Osteocyte (in vitro differentiated cells): ENCODE data around the gene CACNA1C. TPM values are rescaled to one million over a fixed set of nuclear protein-coding genes. Genes with fewer than 3 reads are reported as not detected.

Experiments used
- DNase-seq: peaks from one replicate; pipeline ENCODE4 v3.0.0; 2021; ENCODE audit warnings: mixed read lengths; ENCODE audit not compliant: unreplicated experiment; ENCODE audit errors: extremely low spot score
- H3K27ac Mint-ChIP-seq: one replicate; pipeline ENCODE4 v1.8.0; 2021; ENCODE audit warnings: mild to moderate bottlenecking, mixed read lengths; ENCODE audit not compliant: unreplicated experiment
- H3K27me3 Mint-ChIP-seq: one replicate; pipeline ENCODE4 v1.8.0; 2021; ENCODE audit warnings: mixed read lengths; ENCODE audit not compliant: unreplicated experiment
- H3K36me3 Mint-ChIP-seq: one replicate; pipeline ENCODE4 v1.8.0; 2021; ENCODE audit warnings: mixed read lengths; ENCODE audit not compliant: unreplicated experiment
- H3K4me1 Mint-ChIP-seq: one replicate; pipeline ENCODE4 v1.8.0; 2021; ENCODE audit warnings: mixed read lengths; ENCODE audit not compliant: unreplicated experiment
- H3K4me3 Mint-ChIP-seq: one replicate; pipeline ENCODE4 v1.8.0; 2021; ENCODE audit warnings: mild to moderate bottlenecking, moderate library complexity, mixed read lengths; ENCODE audit not compliant: unreplicated experiment
- H3K9me3 Mint-ChIP-seq: one replicate; pipeline ENCODE4 v1.8.0; 2021; ENCODE audit warnings: mixed read lengths; ENCODE audit not compliant: unreplicated experiment
- CTCF ChIP-seq: fragments of 200-600 bp; sonication (generic); IDR thresholded peaks from 2 replicates; pipeline ENCODE4 v1.5.0; 2021; ENCODE audit warnings: antibody characterized with exemption, mild to moderate bottlenecking, moderate library complexity
- total RNA-seq: library from RNA; stranded (reverse); gene quantifications from 2 replicates; pipeline ENCODE4 v1.2.1, GENCODE V29; 2021

CACNA1C gene
- total RNA-seq, 1 donor from 2014 or later, result 67.4 TPM

- Mint-ChIP-seq H3K36me3 (peaks cover 2% of the 10 kb centered on the region), H3K4me1 (peaks cover 85% of the 10 kb centered on the region), H3K4me3 (no peak overlapping the region), H3K27me3 (no peaks in the 10 kb centered on the region), H3K9me3 (no peaks in the 10 kb centered on the region), H3K27ac (peak overlapping the region; percentile 100)
- DNase-seq, result no peak
- no peak for TF ChIP-seq CTCF
These were observed 282.7 kb downstream of the CACNA1C start for GRCh38 chr12:2335513-2335912.

- H3K27ac Mint-ChIP-seq, result peak overlapping the region; percentile 100
- no peak for TF ChIP-seq CTCF
- H3K4me1 Mint-ChIP-seq, result peaks cover 85% of the 10 kb centered on the region
- peaks cover 2% of the 10 kb centered on the region for H3K36me3 Mint-ChIP-seq
- H3K9me3 Mint-ChIP-seq, result no peaks in the 10 kb centered on the region
- no peaks in the 10 kb centered on the region for H3K27me3 Mint-ChIP-seq
- no peak for DNase-seq
- H3K4me3 Mint-ChIP-seq, result no peak overlapping the region
These were observed 283.1 kb downstream of the CACNA1C start for GRCh38 chr12:2335916-2336315.

- Mint-ChIP-seq H3K4me1 (peaks cover 87% of the 10 kb centered on the region), H3K27me3 (no peaks in the 10 kb centered on the region), H3K9me3 (no peaks in the 10 kb centered on the region), H3K36me3 (peaks cover 2% of the 10 kb centered on the region), H3K4me3 (peak overlapping the region; percentile 35), H3K27ac (peak overlapping the region; percentile 100)
- no peak for DNase-seq
- no peak for TF ChIP-seq CTCF
These were observed 283.6 kb downstream of the CACNA1C start for GRCh38 chr12:2336409-2336829.

- H3K4me1 Mint-ChIP-seq, result peaks cover 87% of the 10 kb centered on the region
- no peak for DNase-seq
- no peaks in the 10 kb centered on the region for H3K27me3 Mint-ChIP-seq
- no peak for TF ChIP-seq CTCF
- peaks cover 2% of the 10 kb centered on the region for H3K36me3 Mint-ChIP-seq
- no peaks in the 10 kb centered on the region for H3K9me3 Mint-ChIP-seq
- no peak overlapping the region for H3K4me3 Mint-ChIP-seq
- peak overlapping the region; percentile 100 for H3K27ac Mint-ChIP-seq
These were observed 284.5 kb downstream of the CACNA1C start for GRCh38 chr12:2337031-2338010.

GRCh38 chr12:2338381-2338780 lies 285.6 kb downstream of the CACNA1C start:
- Mint-ChIP-seq H3K36me3 (peaks cover 2% of the 10 kb centered on the region), H3K4me1 (peaks cover 84% of the 10 kb centered on the region), H3K9me3 (no peaks in the 10 kb centered on the region), H3K27ac (peak overlapping the region; percentile 60), H3K27me3 (no peaks in the 10 kb centered on the region), H3K4me3 (no peak overlapping the region)
- no peak for DNase-seq
- TF ChIP-seq CTCF, result no peak
